Esophagus mucosa (tissue), 1 donor: Measurements from ENCODE around the gene GBP3. TPM values are rescaled to one million over a fixed set of nuclear protein-coding genes. Genes with fewer than 3 reads are reported as not detected.
"Not testable (repeated sequence)": the region's sequence is repeated elsewhere in the genome, so short reads cannot be mapped to it uniquely, and the experiment has no call there.

Experiments
- ATAC-seq: fragments of 200-7000 bp; cut with Tn5 transposase; one replicate; pipeline ENCODE4 v1.9.1; 2020
- total RNA-seq: library from RNA; stranded (reverse); gene quantifications from one replicate; pipeline ENCODE4 v1.2.4, GENCODE V29; 2023
- donor health status: DM: yes; HTN: yes; CAD: no.

GBP3 gene
- total RNA-seq = 9.4 TPM

DNA sequence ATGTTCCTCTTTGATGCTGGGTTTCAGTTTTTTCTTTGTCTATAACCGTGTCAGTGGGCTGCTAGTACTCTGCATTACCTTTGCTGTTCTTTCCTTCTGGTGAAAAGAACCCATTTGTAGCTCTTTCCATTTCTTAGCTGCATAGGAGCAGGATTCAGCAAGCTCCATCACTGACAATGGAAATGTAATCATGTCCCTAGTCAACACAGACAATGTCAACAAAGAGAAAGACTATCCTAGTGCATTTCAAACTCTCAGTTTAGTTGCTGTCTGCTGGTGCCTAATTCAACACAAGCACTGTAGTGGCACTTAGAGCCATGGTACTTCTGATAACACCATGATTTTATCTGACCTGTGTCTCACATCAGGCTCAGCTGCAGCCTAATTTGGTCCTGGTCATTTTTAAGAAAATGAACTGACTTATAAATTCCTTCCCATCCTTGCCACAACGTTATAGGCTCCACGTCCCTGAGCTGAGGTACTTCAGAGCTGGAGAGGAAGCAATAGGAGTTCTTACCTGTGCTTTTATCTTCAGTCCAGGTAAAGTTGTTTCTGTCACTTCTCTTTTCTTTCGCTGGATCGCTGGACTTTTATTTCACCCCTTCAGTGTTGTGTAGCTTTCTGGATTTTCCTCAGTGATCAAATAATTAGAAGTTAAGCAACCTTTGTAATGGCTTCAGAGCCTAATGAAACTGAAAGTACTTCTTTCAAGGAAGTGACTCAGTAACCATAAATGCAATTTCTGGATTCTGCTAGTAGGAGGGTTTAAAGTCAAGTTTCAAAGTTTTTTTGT is at the start of gene GBP3:
TSS of gene GBP3 (minus strand) at position 700 of the 793 bp plus-strand sequence. CDS start 2,145 bp downstream, outside the sequence.
- peak; percentile 64 for ATAC-seq

GRCh38 chr1:89070509-89070908 is 47.8 kb upstream of the GBP3 start:
- no peak for ATAC-seq

DNA sequence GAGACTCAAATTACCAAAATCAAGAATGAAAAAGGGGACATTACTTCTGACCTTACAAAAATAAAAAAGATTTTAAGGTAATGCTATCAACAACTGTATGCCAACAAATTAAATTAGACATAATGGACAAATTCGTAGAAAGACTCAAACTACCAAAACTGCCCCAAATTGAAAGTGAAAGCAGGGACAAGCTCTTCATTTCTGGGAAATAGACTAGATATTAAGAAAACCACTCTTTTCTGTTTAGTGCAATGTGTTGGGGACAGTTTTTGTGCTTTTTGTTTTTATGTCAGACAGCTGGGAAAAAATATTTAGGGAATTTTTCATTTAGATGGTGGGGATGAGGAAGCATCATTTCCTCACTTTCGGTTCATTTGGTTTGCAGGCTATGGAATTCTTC is 47.3 kb upstream of the GBP3 start:
- no peak for ATAC-seq

GRCh38 chr1:89068291-89068690 is 45.6 kb upstream of the GBP3 start:
- no peak for ATAC-seq

DNA sequence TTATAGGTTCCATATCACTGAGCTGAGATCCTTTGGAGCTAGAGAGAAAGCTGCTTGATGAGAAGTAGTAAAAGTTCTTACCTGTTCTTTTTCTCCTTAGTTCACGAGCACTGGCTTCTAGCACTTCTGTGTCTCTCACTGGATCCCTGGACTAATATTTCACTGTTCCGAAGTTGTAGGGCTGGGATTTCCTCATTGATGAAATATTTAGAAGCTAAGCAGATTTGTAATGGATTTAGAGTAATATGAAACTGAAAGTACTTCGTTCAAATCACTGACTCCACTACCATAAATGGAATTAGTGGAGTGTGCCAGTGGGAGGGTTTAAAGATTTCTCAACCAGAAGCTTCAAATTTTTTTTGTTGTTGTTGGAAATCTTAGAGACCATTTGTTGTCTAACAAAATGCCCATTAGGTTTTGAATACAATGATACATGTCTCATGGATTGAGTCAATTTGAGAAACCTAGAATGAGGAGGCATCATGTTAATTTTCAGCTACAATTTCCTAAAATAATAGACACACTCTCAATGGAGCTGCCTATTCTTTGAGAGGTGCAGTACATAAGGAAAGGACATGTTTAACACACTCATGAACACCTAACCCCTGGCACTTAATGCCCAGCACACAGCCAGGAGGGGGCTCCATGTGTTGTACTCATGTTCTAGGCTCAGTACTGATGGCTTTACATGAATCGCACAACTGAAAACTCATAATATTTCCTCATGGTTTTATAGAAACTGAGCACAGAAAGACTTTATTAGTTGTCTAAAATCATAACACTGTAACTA is 42.6 kb upstream of the GBP3 start, which contains the start of gene GBP1:
TSS of gene GBP1 (minus strand) at position 130 of the 790 bp plus-strand sequence. CDS start 1,974 bp downstream, outside the sequence.
- peak; percentile 78 for ATAC-seq

DNA sequence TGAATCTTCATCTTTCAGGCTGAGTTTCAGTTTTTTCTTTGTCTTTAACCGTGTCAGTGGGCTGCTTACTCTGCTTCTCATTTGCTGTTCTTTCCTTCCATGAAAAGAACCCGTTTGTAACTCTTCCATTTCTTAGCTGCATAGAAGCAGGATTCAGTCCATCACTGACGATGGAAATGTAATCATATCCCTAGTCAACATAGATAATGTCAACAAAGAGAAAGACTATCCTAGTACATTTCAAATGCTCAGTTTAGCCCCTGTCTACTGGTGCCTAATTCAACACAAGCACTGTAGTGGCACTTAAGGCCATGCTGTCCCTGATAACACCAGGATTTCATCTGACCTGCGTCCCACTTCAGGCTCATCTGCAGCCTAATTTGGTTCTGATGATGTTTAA is 42.0 kb upstream of the GBP3 start:
- peak; percentile 48 for ATAC-seq

GRCh38 chr1:89063094-89063493 is 40.4 kb upstream of the GBP3 start:
- no peak for ATAC-seq

DNA sequence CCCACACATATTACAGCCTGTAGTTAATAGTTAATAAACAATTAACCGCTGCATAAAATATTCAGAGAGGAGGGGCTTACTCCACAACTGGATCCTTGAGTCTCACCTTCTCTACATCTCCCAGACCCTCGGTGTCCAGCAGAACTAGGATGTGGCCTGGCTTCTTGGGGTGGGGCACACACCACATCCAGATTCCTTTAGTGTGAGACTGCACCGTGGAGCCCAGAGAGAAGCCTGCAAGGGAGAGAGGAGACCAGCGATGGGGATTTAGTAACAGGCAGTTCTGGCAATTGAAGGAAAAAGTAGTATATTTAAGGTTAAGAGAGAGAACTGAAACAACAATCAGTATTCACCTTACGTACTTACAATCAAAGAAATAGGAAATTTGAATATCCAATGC is 37.4 kb upstream of the GBP3 start:
- ATAC-seq = no peak

DNA sequence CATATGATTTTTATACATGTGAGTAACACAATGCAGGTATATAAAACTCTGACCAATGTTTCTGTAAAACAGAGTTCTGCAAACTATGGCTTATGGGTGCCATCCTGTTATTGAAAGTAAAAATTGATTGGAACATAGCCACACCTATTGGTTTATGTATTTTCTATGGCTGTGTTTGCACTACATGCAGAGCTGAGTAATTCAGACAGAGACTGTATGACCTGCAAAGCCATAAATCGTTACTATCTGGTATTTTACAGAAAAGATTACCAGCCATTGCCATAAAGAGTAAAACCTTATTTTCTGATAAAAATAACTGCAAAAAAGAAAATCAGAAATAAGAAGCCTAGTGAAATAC is 29.3 kb upstream of the GBP3 start:
- ATAC-seq = no peak

- ATAC-seq = peak; percentile 59
Observed at GRCh38 chr1:89051300-89051954, 28.8 kb upstream of the GBP3 start.

GRCh38 chr1:89050649-89051033 is 28.0 kb upstream of the GBP3 start:
- ATAC-seq = no peak

- peak; percentile 69 for ATAC-seq
Observed at GRCh38 chr1:89049901-89050648, 27.4 kb upstream of the GBP3 start.

GRCh38 chr1:89049187-89049586 is 26.5 kb upstream of the GBP3 start:
- ATAC-seq = peak; percentile 85

- ATAC-seq = no peak
Observed at GRCh38 chr1:89047734-89048133, 25.1 kb upstream of the GBP3 start.

- ATAC-seq = not testable (repeated sequence)
Observed at GRCh38 chr1:89046318-89047183, 23.9 kb upstream of the GBP3 start.

DNA sequence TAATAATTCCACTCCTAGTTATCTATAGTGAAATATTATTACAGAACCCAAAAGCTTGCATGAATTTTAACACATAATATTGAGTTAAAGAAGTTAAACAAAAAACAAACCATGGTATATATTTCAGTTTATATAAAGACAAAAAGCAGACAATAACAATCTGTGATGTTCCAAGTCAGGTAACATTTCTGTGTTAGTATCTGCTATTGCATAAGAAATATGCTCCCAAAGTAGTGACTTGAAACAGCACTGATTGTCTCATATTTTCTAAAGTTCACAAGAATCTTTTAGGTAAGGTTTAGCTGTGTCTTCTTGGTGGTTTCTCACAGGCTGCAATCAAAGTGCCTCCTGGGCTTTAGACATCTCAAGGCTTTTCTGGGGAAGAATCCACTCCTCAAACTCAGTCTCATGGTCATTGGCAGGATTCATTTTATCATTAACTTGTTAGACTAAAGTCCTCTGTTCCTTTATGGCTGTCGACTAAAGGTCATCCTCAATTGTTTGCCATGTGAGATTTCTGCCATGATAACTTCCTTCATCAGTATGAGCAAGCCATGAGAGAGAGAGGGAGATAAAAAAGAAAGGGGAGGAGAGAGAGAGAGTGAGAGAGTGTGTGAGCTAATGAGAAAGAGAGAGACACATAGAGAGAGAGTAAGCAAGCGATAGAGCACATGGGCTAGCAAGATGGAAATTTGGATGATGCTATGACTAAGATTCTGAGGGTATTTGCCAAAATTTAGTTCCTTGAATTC is 22.5 kb upstream of the GBP3 start:
- no peak for ATAC-seq

GRCh38 chr1:89043940-89044339 is 21.3 kb upstream of the GBP3 start:
- no peak for ATAC-seq

GRCh38 chr1:89042491-89042890 is 19.8 kb upstream of the GBP3 start:
- no peak for ATAC-seq

DNA sequence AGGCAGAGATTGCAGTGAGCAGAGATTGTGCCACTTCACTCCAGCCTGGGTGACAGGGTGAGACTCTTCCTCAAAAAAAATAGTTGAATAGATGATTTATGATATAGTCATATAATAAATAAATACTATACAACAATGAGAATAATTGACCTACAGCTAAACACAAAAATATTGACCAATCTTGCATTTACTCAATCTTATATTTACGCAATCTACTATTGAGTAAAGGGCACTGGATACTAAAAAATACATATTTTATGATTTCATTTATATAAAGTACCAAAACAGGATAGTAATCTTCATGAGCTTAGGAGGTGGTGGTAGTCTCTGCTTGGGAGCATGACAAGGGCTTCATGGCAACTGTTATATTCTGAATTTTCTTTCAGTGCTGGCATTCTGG is 19.1 kb upstream of the GBP3 start:
- no peak for ATAC-seq

DNA sequence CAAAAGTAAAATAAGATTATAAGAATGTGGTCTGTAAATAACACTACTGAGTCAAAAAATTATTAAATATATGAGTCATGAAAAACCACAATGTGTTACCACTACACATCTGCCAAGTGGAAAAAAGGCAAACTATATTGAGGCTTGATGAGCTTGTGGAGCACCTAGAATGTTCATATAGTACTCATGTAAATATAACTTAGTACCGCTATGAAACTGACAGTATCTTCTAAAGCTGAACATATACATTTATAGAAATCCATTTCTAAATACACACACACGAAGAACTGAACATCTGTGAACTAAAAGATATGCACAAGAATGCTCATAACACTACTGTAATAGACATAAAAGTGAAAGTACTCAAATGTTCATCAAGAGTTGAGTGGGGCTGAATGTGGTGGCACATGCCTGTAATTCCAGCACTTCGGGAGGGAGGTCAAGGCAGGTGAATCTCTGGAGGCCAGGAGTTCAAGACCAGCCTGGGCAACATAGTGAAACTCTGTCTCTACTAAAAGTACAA is 18.5 kb upstream of the GBP3 start:
- no peak for ATAC-seq

DNA sequence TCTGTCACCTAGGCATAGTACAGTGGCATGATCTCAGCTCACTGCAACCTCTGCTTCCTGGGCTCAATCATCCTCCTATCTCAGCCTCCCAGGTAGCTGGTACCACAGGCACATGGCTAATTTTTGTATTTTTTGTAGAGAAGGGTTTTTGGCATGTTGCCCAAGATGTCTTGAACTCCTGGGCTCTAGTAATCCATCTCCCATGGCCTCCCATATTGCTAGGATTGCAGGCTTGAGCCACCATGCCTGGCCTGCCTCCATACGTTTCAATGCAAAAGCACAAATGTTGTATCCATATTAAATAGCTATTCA is 17.6 kb upstream of the GBP3 start:
- no peak for ATAC-seq
